Panc1 (cell line): ENCODE measurements around the gene MAK.

ENCODE experiments used
- POLR2AphosphoS5 ChIP-seq: IDR thresholded peaks from 2 replicates; pipeline ENCODE4 v1.6.1; 2012; ENCODE audit warnings: mild to moderate bottlenecking, low read depth, low read length, moderate library complexity
- TF ChIP-seq, protein P1 (sequence below): fragments of 450-650 bp; IDR thresholded peaks from 2 replicates; pipeline ENCODE4 v1.5.1; 2017; ENCODE audit warnings: mild to moderate bottlenecking

DNA sequence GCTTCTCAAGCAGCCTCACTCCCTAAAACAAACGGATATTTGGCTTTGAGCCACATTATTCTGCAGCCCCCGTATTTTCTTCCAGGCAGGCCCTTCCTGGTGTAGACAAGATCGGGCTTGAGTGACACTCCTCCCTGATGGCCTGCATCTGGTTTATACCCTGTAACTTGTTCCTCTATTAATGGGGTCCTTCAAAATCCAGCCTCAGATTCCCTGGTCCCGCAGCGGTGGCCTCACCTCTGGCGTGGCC lies 115.8 kb downstream of the MAK start:
- TF ChIP-seq, protein P1, sequence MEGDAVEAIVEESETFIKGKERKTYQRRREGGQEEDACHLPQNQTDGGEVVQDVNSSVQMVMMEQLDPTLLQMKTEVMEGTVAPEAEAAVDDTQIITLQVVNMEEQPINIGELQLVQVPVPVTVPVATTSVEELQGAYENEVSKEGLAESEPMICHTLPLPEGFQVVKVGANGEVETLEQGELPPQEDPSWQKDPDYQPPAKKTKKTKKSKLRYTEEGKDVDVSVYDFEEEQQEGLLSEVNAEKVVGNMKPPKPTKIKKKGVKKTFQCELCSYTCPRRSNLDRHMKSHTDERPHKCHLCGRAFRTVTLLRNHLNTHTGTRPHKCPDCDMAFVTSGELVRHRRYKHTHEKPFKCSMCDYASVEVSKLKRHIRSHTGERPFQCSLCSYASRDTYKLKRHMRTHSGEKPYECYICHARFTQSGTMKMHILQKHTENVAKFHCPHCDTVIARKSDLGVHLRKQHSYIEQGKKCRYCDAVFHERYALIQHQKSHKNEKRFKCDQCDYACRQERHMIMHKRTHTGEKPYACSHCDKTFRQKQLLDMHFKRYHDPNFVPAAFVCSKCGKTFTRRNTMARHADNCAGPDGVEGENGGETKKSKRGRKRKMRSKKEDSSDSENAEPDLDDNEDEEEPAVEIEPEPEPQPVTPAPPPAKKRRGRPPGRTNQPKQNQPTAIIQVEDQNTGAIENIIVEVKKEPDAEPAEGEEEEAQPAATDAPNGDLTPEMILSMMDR, result no peak
- TF ChIP-seq POLR2AphosphoS5, result no peak
